ENCODE measurements around the gene PRR19. TPM values are rescaled to one million over a fixed set of nuclear protein-coding genes. Genes with fewer than 3 reads are reported as not detected.

Gene PRR19
- total RNA-seq, 1 experiment from 2014 or later: 0.13 TPM

GRCh38 chr19:42268704-42269477, 33.0 kb upstream of the PRR19 start, which contains the start of gene CIC:
TSS of gene CIC (plus strand) at chr19:42269252. CDS start at chr19:42271784, 2,532 bp downstream.
- H3K4me3 ChIP-seq: peak within 1 kb of the TSS; percentile 98
- DNase-seq: peak; percentile 100
- H3K36me3 ChIP-seq: peaks cover 14% of the 10 kb centered on the region
- no peaks in the 10 kb centered on the region for H3K9me3 ChIP-seq
- H3K27me3 ChIP-seq: no peaks in the 10 kb centered on the region

- Histone ChIP-seq H3K27me3 (no peaks in the 10 kb centered on the region), H3K4me3 (peak overlapping the region; percentile 98), H3K36me3 (peaks cover 22% of the 10 kb centered on the region), H3K9me3 (no peaks in the 10 kb centered on the region)
- no peak for DNase-seq
Measured at GRCh38 chr19:42269478-42270345, 32.2 kb upstream of the PRR19 start.

GRCh38 chr19:42270346-42271044, 31.4 kb upstream of the PRR19 start:
- Histone ChIP-seq H3K4me3 (peak overlapping the region; percentile 98), H3K27me3 (no peaks in the 10 kb centered on the region), H3K9me3 (no peaks in the 10 kb centered on the region), H3K36me3 (peaks cover 29% of the 10 kb centered on the region)
- peak; percentile 62 for DNase-seq

GRCh38 chr19:42271045-42271419, 30.9 kb upstream of the PRR19 start:
- no peak for DNase-seq
- H3K36me3 ChIP-seq: peaks cover 29% of the 10 kb centered on the region
- no peaks in the 10 kb centered on the region for H3K27me3 ChIP-seq
- no peak overlapping the region for H3K4me3 ChIP-seq
- no peaks in the 10 kb centered on the region for H3K9me3 ChIP-seq

- Histone ChIP-seq H3K27me3 (no peaks in the 10 kb centered on the region), H3K4me3 (no peak overlapping the region), H3K9me3 (no peaks in the 10 kb centered on the region), H3K36me3 (peaks cover 37% of the 10 kb centered on the region)
- no peak for DNase-seq
Measured at GRCh38 chr19:42271861-42272534, 29.9 kb upstream of the PRR19 start.

- Histone ChIP-seq H3K9me3 (no peaks in the 10 kb centered on the region), H3K4me3 (no peak overlapping the region), H3K36me3 (peaks cover 37% of the 10 kb centered on the region), H3K27me3 (no peaks in the 10 kb centered on the region)
- DNase-seq: no peak
Measured at GRCh38 chr19:42272535-42272897, 29.4 kb upstream of the PRR19 start.

GRCh38 chr19:42272989-42273406, 28.9 kb upstream of the PRR19 start:
- DNase-seq: no peak
- Histone ChIP-seq H3K4me3 (no peak overlapping the region), H3K27me3 (no peaks in the 10 kb centered on the region), H3K36me3 (peaks cover 37% of the 10 kb centered on the region), H3K9me3 (no peaks in the 10 kb centered on the region)

GRCh38 chr19:42273407-42274064, 28.4 kb upstream of the PRR19 start:
- Histone ChIP-seq H3K36me3 (peaks cover 37% of the 10 kb centered on the region), H3K9me3 (no peaks in the 10 kb centered on the region), H3K4me3 (no peak overlapping the region), H3K27me3 (no peaks in the 10 kb centered on the region)
- DNase-seq: no peak

- Histone ChIP-seq H3K27me3 (no peaks in the 10 kb centered on the region), H3K36me3 (peaks cover 37% of the 10 kb centered on the region), H3K9me3 (no peaks in the 10 kb centered on the region), H3K4me3 (no peak overlapping the region)
- no peak for DNase-seq
Measured at GRCh38 chr19:42274065-42274682, 27.8 kb upstream of the PRR19 start.

- H3K9me3 ChIP-seq: no peaks in the 10 kb centered on the region
- no peaks in the 10 kb centered on the region for H3K27me3 ChIP-seq
- peaks cover 37% of the 10 kb centered on the region for H3K36me3 ChIP-seq
- no peak overlapping the region for H3K4me3 ChIP-seq
- DNase-seq: no peak
Measured at GRCh38 chr19:42275103-42275502, 26.8 kb upstream of the PRR19 start.

- no peak for DNase-seq
- Histone ChIP-seq H3K27me3 (no peaks in the 10 kb centered on the region), H3K9me3 (no peaks in the 10 kb centered on the region), H3K4me3 (no peak overlapping the region), H3K36me3 (peaks cover 37% of the 10 kb centered on the region)
Measured at GRCh38 chr19:42275517-42275916, 26.4 kb upstream of the PRR19 start.

- H3K36me3 ChIP-seq: peaks cover 37% of the 10 kb centered on the region
- no peak overlapping the region for H3K4me3 ChIP-seq
- no peak for DNase-seq
- H3K27me3 ChIP-seq: no peaks in the 10 kb centered on the region
- H3K9me3 ChIP-seq: no peaks in the 10 kb centered on the region
Measured at GRCh38 chr19:42276284-42276683, 25.6 kb upstream of the PRR19 start.

- Histone ChIP-seq H3K36me3 (peaks cover 36% of the 10 kb centered on the region), H3K9me3 (no peaks in the 10 kb centered on the region), H3K4me3 (no peak overlapping the region), H3K27me3 (no peaks in the 10 kb centered on the region)
- peak; percentile 75 for DNase-seq
Measured at GRCh38 chr19:42276821-42277220, 25.1 kb upstream of the PRR19 start.

- peak; percentile 93 for DNase-seq
- H3K27me3 ChIP-seq: no peaks in the 10 kb centered on the region
- peaks cover 27% of the 10 kb centered on the region for H3K36me3 ChIP-seq
- no peaks in the 10 kb centered on the region for H3K9me3 ChIP-seq
- no peak overlapping the region; the same call in 1 of the 2 replicates for H3K4me3 ChIP-seq
Measured at GRCh38 chr19:42277821-42278451, 24.0 kb upstream of the PRR19 start.

- no peaks in the 10 kb centered on the region for H3K9me3 ChIP-seq
- H3K36me3 ChIP-seq: peaks cover 26% of the 10 kb centered on the region
- peak; percentile 74 for DNase-seq
- no peak overlapping the region; the same call in 1 of the 2 replicates for H3K4me3 ChIP-seq
- no peaks in the 10 kb centered on the region for H3K27me3 ChIP-seq
Measured at GRCh38 chr19:42278452-42279154, 23.3 kb upstream of the PRR19 start.

Measured in MG63 (cell line).